Right lobe of liver (tissue), 4 donors: ENCODE data around the gene GPRC5C.

Experiments used
- CTCF ChIP-seq, 4 donors: fragments of 200-600 bp in 3 of 4; fragments of 450-650 bp in 1 of 4; IDR thresholded peaks; one replicate each; pipeline versions ENCODE4 v1.5.1 to v1.8.0; 2016 to 2022; ENCODE audit warnings: antibody characterized with exemption in 4 of 4, mild to moderate bottlenecking in 2 of 4
- POLR2A ChIP-seq: fragments of 450-650 bp; IDR thresholded peaks from one replicate; pipeline ENCODE4 v1.6.1; 2017; ENCODE audit warnings: antibody characterized with exemption, mild to moderate bottlenecking
- donor health status: DM: no; HTN: no; CAD: no.
- donor health status: DM: no; HTN: no; CAD: no.
- donor health status: DM: no; HTN: yes; CAD: no.

- TF ChIP-seq CTCF (IDR thresholded peaks at IDR 0.05) (no peak), POLR2A (no peak)
These were observed 4.0 kb downstream of the GPRC5C start for GRCh38 chr17:74435775-74436359.
